HFF-Myc (cell line): Measurements from ENCODE around the gene ROCK2.
"Not testable (repeated sequence)": the region's sequence is repeated elsewhere in the genome, so short reads cannot be mapped to it uniquely, and the experiment has no call there.

Experiments used
- DNase-seq: peaks from one replicate; pipeline ENCODE4 v3.0.0-alpha.2; 2011; ENCODE audit warnings: low read depth; ENCODE audit errors: extremely low read depth
- H3K4me3 ChIP-seq: replicated peaks from 2 replicates; pipeline ENCODE4 v1.5.1; 2011; ENCODE audit warnings: low read depth, mild to moderate bottlenecking, control low read depth, low read length
- CTCF ChIP-seq: IDR thresholded peaks from 2 replicates; pipeline ENCODE4 v1.5.1; 2012; ENCODE audit warnings: mild to moderate bottlenecking, low read depth, low read length, control low read depth; ENCODE audit errors: missing control alignments

ROCK2 gene

GRCh38 chr2:11264818-11265217 is 79.6 kb downstream of the ROCK2 start:
- no peak overlapping the region for H3K4me3 ChIP-seq
- TF ChIP-seq CTCF, result no peak
- DNase-seq, result no peak

- H3K4me3 ChIP-seq, result no peak overlapping the region
These were observed 80.4 kb downstream of the ROCK2 start for GRCh38 chr2:11264007-11264406.

DNA sequence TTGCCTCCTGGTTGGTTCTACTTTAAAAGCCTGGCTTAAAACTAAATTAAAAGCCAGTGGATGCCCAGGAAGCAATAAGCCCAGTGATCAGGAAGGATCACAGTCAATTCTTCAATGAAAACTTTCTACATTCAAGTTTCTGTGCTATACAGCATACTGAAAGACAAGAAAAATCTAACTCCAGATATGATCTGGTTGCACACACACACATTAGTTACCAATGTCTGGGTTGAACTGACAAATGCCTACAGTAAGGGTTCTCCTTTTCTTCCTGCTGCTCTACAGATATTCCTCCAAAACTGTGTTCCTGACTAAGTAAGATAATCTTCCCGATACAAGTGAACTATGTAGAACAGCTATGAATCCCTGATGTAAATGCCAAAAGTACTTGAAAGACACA is 81.3 kb downstream of the ROCK2 start:
- no peak for DNase-seq
- no peak overlapping the region for H3K4me3 ChIP-seq
- TF ChIP-seq CTCF, result no peak

More at GRCh38 chr2:11264007-11264406, 80.4 kb downstream of the ROCK2 start:
- TF ChIP-seq CTCF, result no peak
- no peak for DNase-seq

GRCh38 chr2:11262438-11262837 is 82.0 kb downstream of the ROCK2 start:
- DNase-seq, H3K4me3 ChIP-seq: not testable (repeated sequence)

DNA sequence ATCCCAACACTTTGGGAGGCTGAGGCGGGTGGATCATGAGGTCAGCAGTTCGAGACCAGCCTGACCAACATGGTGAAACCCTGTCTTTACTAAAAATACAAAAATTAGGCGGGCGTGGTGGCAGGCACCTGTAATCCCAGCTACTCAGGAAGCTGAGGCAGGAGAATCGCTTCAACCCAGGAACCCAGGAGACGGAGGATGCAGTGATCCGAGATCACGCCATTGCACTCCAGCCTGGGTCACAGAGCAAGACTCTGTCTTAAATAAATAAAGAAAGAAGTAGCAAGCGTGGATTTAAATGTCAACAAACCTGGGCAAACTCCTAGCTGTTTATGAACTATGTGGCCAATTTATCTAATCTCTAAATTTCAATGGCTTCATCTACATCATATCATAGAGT is 82.9 kb downstream of the ROCK2 start:
- H3K4me3 ChIP-seq, DNase-seq: not testable (repeated sequence)

DNA sequence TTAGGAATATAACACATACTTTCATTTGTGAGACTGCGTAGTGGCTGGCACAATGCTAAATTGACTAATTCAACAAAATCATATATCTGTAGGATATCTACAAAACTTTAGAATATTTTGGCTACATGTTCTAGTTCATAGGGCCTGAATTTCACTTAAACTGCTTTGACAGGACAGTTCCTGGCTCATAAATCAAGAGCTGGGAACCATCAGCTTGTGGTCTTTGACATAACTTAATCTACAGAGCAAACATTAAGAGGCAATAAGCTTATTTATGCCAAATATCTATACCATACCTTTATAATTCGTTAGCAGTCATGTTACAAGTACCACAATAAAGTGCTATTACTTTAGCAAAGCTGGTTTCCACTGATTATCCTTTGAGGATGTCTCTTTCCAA is 83.5 kb downstream of the ROCK2 start:
- no peak for DNase-seq
- TF ChIP-seq CTCF, result no peak
- H3K4me3 ChIP-seq, result no peak overlapping the region

GRCh38 chr2:11257964-11258363 is 86.5 kb downstream of the ROCK2 start:
- H3K4me3 ChIP-seq, result no peak overlapping the region
- no peak for TF ChIP-seq CTCF
- DNase-seq, result no peak

DNA sequence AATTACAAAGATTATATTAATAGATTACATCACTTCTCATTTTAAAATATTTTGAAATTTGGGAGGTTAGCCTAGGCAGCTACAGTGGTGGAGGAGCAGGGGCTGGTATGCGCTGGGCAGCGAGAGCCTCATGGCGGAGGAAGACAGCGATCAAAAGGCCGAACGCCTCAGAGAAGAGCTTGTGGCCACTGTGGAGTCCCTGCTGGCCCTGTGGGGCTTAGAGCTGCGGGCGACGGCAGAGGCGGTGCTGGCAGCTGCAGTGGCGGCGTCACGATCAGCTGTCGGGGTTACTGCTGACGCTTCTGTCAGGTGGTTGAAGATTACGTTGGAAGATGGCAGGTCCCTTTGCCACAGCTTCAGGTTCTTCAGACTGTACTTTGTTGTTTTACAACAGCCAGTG is 87.4 kb downstream of the ROCK2 start:
- no peak overlapping the region for H3K4me3 ChIP-seq
- TF ChIP-seq CTCF, result no peak
- no peak for DNase-seq
